GM18505 (cell line): ENCODE measurements around the gene RECQL5.
"Not testable (repeated sequence)": the region's sequence is repeated elsewhere in the genome, so short reads cannot be mapped to it uniquely, and the experiment has no call there.

ENCODE experiments used
- ATAC-seq: cut with Tn5 transposase; IDR thresholded peaks from one replicate; pipeline ENCODE4 v1.9.1; 2021; ENCODE audit not compliant: unreplicated experiment
- POLR2A ChIP-seq: IDR thresholded peaks from 4 replicates; pipeline ENCODE4 v1.6.1; 2011; ENCODE audit warnings: borderline replicate concordance; ENCODE audit not compliant: insufficient read depth, insufficient read length; ENCODE audit errors: extremely low read depth

RECQL5 gene

DNA sequence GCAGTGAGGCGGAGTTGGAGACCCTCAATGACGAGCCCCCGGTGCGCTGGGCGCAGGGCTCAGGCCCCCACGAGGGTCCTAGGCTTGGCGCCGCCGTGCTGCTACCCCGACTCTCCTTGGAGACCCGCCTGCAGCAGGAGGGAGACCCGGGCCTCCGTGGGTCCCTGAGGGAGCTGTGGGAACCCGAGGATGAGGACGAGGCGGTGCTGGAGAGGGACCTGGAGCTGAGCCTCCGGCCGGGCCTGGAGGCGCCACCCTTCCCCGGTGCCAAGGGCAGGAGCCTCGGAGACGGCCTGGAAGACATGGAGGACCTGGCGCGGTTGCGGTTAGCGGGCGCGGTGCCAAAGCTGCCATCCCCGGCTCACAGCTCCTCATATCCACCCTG lies 77.0 kb downstream of the RECQL5 start:
- no peak for ATAC-seq
- no peak for TF ChIP-seq POLR2A

DNA sequence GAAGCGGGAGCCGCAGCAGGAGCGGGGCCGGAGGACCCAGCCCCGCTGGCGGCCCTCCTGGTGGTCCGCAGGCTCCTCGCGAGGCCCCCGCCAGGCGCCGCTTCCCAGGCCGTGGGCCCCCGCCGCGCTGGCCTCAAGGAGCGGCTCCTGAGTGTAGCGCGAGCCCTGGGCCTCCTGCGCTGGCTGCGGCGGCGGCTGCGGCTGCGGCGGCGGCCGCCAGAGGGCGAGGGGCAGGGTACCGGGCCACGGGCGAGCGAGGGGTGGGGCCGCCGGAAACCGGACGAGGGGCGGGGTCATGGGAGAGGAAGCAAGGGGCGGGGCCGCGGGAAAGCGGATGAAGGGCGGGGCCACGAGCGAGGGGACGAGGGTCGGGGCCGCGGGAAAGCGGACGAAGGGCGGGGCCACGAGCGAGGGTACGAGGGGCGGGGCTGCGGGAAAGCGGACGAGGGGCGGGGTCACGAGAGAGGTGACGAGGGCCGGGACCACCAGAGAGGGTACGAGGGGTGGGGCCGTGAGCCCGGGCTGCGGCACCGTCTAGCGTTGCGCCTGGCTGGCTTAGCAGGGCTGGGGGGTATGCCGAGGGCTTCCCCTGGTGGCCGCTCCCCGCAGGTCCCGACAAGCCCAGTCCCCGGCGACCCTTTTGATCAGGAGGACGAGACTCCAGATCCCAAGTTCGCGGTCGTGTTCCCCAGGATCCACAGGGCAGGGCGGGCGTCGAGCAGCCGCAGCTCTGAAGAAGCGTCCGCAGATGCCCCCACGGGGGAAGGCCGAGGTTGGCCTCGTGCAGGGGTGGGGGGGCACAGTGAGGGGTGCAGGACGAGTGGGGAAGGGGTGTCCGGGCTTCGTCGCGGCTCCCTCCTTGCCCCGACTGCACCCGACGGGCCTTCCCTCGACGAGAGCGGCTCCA lies 77.7 kb downstream of the RECQL5 start:
- no peak for TF ChIP-seq POLR2A
- peak; percentile 65 for ATAC-seq

DNA sequence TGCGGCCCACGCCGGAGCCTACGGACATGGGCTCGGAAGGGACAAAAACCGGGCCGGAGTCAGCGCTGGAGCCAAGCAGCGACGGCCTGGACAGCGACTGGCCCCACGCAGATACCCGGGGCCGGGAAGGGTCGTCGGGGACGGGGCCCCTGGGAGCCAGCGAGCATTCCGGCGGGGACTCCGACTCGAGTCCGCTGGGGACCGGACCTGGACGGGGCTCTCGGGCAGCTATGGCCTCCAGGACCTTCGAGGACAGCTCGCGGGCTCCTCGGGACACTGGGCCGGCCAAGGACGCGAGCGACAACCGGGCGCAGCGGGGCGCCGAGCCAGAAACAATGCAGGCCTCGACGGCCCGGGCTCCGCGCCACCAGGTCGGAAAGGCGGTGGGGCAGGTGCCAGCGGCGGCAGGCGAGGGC lies 78.3 kb downstream of the RECQL5 start:
- ATAC-seq: peak; percentile 28

DNA sequence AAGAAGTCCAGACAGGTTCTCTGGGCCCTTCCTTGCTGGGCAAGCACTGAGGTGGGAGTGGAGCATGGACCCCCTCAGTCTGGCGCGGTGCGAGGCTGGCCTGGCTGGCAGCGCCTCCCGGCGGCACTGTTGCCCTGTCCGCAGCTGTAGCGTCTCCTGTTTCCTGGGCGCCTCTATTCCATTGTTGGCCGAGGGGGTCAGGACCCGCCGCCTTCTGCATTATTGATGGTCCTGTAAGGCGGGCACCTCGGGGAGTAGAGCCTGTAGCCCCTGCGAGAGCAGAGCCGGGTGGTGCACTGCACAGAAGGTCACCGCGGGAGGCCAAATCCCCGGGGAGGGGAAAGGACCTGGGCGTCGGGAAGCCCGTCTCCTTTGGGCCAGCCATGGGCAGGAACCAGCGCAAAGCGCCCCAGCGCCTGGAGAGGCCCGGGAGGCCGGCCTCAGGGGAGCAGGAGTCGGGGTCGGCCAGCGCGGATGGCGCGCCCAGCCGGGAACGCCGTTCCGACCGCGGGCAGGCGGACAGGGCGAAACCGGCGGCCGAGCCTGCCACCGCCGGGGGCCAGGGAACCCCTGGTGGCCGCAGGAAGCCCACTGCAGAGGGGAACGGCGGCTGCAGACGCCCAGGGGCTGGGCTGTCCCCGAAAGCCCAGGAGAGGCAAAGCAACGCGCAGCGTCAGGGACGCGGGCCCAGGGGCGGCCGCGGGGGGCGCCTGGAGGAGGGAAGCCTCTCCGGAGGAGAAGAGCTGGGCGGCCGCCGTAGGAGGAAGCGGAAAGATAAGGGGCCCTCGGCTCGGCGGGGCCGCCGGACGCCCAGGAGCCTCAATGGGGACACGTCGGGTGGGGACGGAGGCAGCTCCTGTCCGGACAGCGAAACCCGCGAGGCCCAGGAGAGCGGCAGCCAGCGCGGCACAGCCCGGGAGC lies 79.0 kb downstream of the RECQL5 start, which contains the start of gene MYO15B:
Gene MYO15B (plus strand): TSS at position 126 of the 921 bp plus-strand sequence. CDS start 258 bp downstream, at position 384.
- peak; percentile 11 for ATAC-seq
- TF ChIP-seq POLR2A: no peak

More for the DNA sequence above, 78.3 kb downstream of the RECQL5 start:
- TF ChIP-seq POLR2A: no peak

DNA sequence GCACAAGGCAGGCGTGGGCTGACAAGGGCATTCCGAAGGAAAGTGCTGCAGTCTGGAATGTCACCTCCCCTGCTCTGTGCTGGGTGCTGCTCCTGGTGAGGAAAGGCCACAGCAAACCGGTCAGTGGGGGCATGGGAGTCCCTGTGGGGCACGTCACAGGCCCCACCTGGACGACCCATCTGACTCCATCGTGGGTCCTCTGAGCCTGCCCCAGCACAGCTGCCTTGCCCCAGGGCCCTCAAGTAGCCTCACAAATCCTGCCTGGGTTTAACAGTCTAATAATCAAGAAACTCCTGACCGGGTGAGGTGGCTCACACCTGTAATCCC lies 82.1 kb downstream of the RECQL5 start:
- TF ChIP-seq POLR2A: no peak
- no peak for ATAC-seq

DNA sequence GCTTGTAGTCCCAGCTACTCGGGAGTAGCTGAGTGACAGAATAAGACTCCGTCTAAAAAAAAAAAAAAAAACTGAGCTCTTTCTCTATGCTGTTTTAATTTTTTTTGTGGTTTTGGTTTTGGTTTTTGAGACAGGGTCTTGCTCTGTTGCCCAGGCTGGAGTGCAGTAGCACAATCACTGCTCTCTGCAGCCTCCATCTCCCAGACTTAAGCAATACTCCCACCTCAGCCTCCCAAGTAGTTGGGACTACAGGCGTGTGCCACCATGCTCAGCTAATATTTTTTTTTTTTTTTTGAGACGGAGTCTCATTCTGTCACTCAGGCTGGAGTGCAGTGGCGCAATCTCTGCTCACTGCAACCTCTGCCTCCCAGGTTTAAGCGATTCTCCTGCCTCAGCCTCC lies 83.8 kb downstream of the RECQL5 start:
- ATAC-seq: not testable (repeated sequence)

DNA sequence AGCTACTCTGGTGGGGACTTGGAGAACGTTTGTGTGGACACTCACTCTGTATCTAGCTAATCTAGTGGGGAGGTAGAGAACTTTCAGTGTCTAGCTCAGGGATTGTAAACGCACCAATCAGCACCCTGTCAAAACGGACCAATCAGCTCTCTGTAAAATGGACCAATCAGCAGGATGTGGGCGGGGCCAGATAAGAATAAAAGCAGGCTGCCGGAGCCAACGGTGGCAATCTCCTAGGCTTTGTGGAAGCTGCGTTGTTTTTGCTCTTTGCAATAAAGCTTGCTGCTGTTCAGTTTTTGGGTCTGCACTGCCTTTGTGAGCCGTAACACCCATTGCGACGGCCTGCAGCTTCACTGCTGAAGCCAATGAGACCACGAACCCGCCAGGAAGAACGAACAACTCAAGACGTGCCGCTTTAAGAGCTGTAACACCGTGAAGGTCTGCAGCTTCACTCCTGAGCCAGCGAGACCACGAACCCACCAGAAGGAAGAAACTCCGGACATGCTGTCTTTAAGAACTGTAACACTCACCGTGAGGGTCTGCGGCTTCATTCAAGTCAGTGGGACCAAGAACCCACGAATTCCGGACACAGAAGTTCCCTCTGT lies 85.7 kb downstream of the RECQL5 start:
- ATAC-seq: not testable (repeated sequence)
